HEK293 (cell line): Measurements from ENCODE around the gene TAF6L.

Source experiments
- GLIS1 ChIP-seq: fragments of 450-650 bp; formaldehyde crosslinking; IDR thresholded peaks from 2 replicates; pipeline ENCODE4 v1.5.1; 2016; ENCODE audit warnings: missing biosample characterization, missing genetic modification characterization
- KLF17 ChIP-seq: fragments of 450-650 bp; formaldehyde crosslinking; IDR thresholded peaks from 2 replicates; pipeline ENCODE4 v1.5.1; 2016; ENCODE audit warnings: missing biosample characterization, missing genetic modification characterization
- KLF9 ChIP-seq: fragments of 450-650 bp; formaldehyde crosslinking; IDR thresholded peaks from 2 replicates; pipeline ENCODE4 v1.5.1; 2016; ENCODE audit warnings: missing biosample characterization, missing genetic modification characterization, low read depth
- PATZ1 ChIP-seq: fragments of 450-650 bp; formaldehyde crosslinking; IDR thresholded peaks from 2 replicates; pipeline ENCODE4 v1.5.1; 2016; ENCODE audit warnings: missing biosample characterization, missing genetic modification characterization
- PBX3 ChIP-seq: sonication (generic); formaldehyde crosslinking; IDR thresholded peaks from 2 replicates; pipeline ENCODE4 v1.8.1; 2022; ENCODE audit warnings: mild to moderate bottlenecking, moderate library complexity, missing genetic modification reagents
- PRDM10 ChIP-seq: fragments of 450-650 bp; formaldehyde crosslinking; IDR thresholded peaks from 2 replicates; pipeline ENCODE4 v1.5.1; 2016; ENCODE audit warnings: missing biosample characterization, missing genetic modification characterization
- REPIN1 ChIP-seq: fragments of 450-650 bp; formaldehyde crosslinking; IDR thresholded peaks from 2 replicates; pipeline ENCODE4 v1.5.1; 2017; ENCODE audit warnings: missing biosample characterization, missing genetic modification characterization, low read depth
- SCRT1 ChIP-seq: fragments of 450-650 bp; formaldehyde crosslinking; IDR thresholded peaks from 2 replicates; pipeline ENCODE4 v1.5.1; 2016; ENCODE audit warnings: missing biosample characterization, missing genetic modification characterization, borderline replicate concordance
- SP7 ChIP-seq: fragments of 450-650 bp; formaldehyde crosslinking; IDR thresholded peaks from 2 replicates; pipeline ENCODE4 v1.5.1; 2016; ENCODE audit warnings: missing biosample characterization, missing genetic modification characterization
- YY1 ChIP-seq: fragments of 450-650 bp; formaldehyde crosslinking; IDR thresholded peaks from 2 replicates; pipeline ENCODE4 v1.5.1; 2018; ENCODE audit warnings: missing biosample characterization, missing genetic modification characterization
- ZBTB11 ChIP-seq: fragments of 450-650 bp; formaldehyde crosslinking; conservative IDR thresholded peaks from 2 replicates; pipeline ENCODE4 v1.5.1; 2016; ENCODE audit warnings: low read depth, missing biosample characterization, missing genetic modification characterization
- ZBTB48 ChIP-seq: fragments of 450-650 bp; formaldehyde crosslinking; IDR thresholded peaks from 2 replicates; pipeline ENCODE4 v1.5.1; 2016; ENCODE audit warnings: missing biosample characterization, missing genetic modification characterization
- ZEB2 ChIP-seq: fragments of 450-650 bp; formaldehyde crosslinking; IDR thresholded peaks from 2 replicates; pipeline ENCODE4 v1.5.1; 2016; ENCODE audit warnings: missing biosample characterization, missing genetic modification characterization
- ZFHX2 ChIP-seq: fragments of 450-650 bp; formaldehyde crosslinking; conservative IDR thresholded peaks from 2 replicates; pipeline ENCODE4 v1.5.1; 2016; ENCODE audit warnings: missing biosample characterization, missing genetic modification characterization
- ZIC2 ChIP-seq: fragments of 450-650 bp; formaldehyde crosslinking; IDR thresholded peaks from 2 replicates; pipeline ENCODE4 v1.5.1; 2016; ENCODE audit warnings: missing biosample characterization, missing genetic modification characterization
- ZNF184 ChIP-seq: fragments of 450-650 bp; IDR thresholded peaks from 2 replicates; pipeline ENCODE4 v1.5.1; 2018; ENCODE audit warnings: missing biosample characterization, mild to moderate bottlenecking, missing genetic modification characterization
- ZNF335 ChIP-seq: fragments of 450-650 bp; formaldehyde crosslinking; conservative IDR thresholded peaks from 2 replicates; pipeline ENCODE4 v1.5.1; 2016; ENCODE audit warnings: missing biosample characterization, missing genetic modification characterization
- ZNF394 ChIP-seq: fragments of 450-650 bp; formaldehyde crosslinking; IDR thresholded peaks from 2 replicates; pipeline ENCODE4 v1.5.1; 2016; ENCODE audit warnings: missing biosample characterization, missing genetic modification characterization, mild to moderate bottlenecking, moderate library complexity, borderline replicate concordance
- ZNF488 ChIP-seq: fragments of 450-650 bp; formaldehyde crosslinking; IDR thresholded peaks from 2 replicates; pipeline ENCODE4 v1.5.1; 2016; ENCODE audit warnings: missing biosample characterization, missing genetic modification characterization
- ZNF501 ChIP-seq: fragments of 450-650 bp; formaldehyde crosslinking; IDR thresholded peaks from 2 replicates; pipeline ENCODE4 v1.5.1; 2016; ENCODE audit warnings: missing biosample characterization, missing genetic modification characterization
- ZNF639 ChIP-seq: fragments of 450-650 bp; formaldehyde crosslinking; IDR thresholded peaks from 2 replicates; pipeline ENCODE4 v1.5.1; 2016; ENCODE audit warnings: missing biosample characterization, missing genetic modification characterization
- ZXDB ChIP-seq: fragments of 450-650 bp; formaldehyde crosslinking; IDR thresholded peaks from 2 replicates; pipeline ENCODE4 v1.5.1; 2016; ENCODE audit warnings: missing biosample characterization, missing genetic modification characterization

The TAF6L gene

GRCh38 chr11:62805076-62805892, 34.1 kb downstream of the TAF6L start, which contains the start of gene NXF1 (continued):
- TF ChIP-seq ZBTB11: 0 out of 2 replicates have a peak, but pooled peaks have one; percentile 20
- peak; percentile 52; the same call in 1 of the 2 replicates for TF ChIP-seq GLIS1 (tag by site-specific recombination)
- no peak for TF ChIP-seq ZNF639 (tag by site-specific recombination)
- TF ChIP-seq KLF9: peak; percentile 73
- TF ChIP-seq SP7 (tag by site-specific recombination): peak; percentile 29; the same call in 1 of the 2 replicates
- 0 out of 2 replicates have a peak, but pooled peaks have one; percentile 52 for TF ChIP-seq ZNF501
- TF ChIP-seq SCRT1 (tag by site-specific recombination): no peak
- 0 out of 2 replicates have a peak, but pooled peaks have one; percentile 38 for TF ChIP-seq ZNF335 (tag by site-specific recombination)
- TF ChIP-seq KLF17 (tag by site-specific recombination): peak; percentile 40; the same call in 1 of the 2 replicates
- peak; percentile 57 for TF ChIP-seq ZEB2 (tag by site-specific recombination)
- peak; percentile 29; the same call in 1 of the 2 replicates for TF ChIP-seq ZNF184 (tag by site-specific recombination)
- TF ChIP-seq YY1 (tag by site-specific recombination): peak; percentile 57; the same call in 1 of the 2 replicates
- peak; percentile 66; the same call in 1 of the 2 replicates for TF ChIP-seq PBX3
- TF ChIP-seq ZFHX2 (tag by site-specific recombination): peak; percentile 73
- no peak for TF ChIP-seq REPIN1
- TF ChIP-seq ZNF488: no peak
- peak; percentile 28; the same call in 1 of the 2 replicates for TF ChIP-seq PRDM10 (tag by site-specific recombination)
- TF ChIP-seq ZNF394: peak; percentile 28; the same call in 1 of the 2 replicates
- peak; percentile 86 for TF ChIP-seq ZBTB48 (tag by site-specific recombination)
- TF ChIP-seq ZIC2 (tag by site-specific recombination): peak; percentile 31; the same call in 1 of the 2 replicates
- peak; percentile 62 for TF ChIP-seq ZXDB (tag by site-specific recombination)
- peak; percentile 46; the same call in 1 of the 2 replicates for TF ChIP-seq PATZ1 (tag by site-specific recombination)
